Measurements from ENCODE around the gene OBSCN.

The OBSCN gene

DNA sequence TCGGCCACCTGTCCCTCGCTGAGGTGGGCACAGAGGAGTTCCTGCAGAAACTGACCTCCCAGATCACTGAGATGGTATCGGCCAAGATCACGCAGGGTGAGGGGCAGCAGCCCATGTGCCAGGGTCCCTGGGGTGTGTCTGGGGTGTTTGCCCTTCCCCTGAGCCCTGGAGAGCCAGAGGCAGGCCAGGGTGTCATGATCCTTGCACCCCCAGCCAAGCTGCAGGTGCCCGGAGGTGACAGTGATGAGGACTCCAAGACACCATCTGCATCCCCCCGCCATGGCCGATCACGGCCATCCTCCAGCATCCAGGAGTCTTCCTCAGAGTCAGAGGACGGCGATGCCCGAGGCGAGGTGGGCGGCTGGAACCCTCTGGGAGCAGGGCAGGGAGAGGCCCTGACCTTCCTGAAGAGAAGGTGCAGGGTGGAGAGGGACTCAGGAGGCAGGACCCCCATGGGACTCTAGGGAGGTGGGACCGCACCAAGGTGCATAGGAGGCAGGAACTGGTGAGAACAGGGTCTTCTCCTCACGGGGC is 129.3 kb downstream of the OBSCN start:
- no peak for DNase-seq (ENCODE audit: extremely low read depth, low read depth)
- TF ChIP-seq, protein P1, sequence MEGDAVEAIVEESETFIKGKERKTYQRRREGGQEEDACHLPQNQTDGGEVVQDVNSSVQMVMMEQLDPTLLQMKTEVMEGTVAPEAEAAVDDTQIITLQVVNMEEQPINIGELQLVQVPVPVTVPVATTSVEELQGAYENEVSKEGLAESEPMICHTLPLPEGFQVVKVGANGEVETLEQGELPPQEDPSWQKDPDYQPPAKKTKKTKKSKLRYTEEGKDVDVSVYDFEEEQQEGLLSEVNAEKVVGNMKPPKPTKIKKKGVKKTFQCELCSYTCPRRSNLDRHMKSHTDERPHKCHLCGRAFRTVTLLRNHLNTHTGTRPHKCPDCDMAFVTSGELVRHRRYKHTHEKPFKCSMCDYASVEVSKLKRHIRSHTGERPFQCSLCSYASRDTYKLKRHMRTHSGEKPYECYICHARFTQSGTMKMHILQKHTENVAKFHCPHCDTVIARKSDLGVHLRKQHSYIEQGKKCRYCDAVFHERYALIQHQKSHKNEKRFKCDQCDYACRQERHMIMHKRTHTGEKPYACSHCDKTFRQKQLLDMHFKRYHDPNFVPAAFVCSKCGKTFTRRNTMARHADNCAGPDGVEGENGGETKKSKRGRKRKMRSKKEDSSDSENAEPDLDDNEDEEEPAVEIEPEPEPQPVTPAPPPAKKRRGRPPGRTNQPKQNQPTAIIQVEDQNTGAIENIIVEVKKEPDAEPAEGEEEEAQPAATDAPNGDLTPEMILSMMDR (IDR thresholded peaks at IDR 0.05; ENCODE audit: low read depth, low read length, missing control alignments): no peak
- H3K4me3 ChIP-seq (replicated peaks; ENCODE audit: low read depth, low read length): no peak overlapping the region

DNA sequence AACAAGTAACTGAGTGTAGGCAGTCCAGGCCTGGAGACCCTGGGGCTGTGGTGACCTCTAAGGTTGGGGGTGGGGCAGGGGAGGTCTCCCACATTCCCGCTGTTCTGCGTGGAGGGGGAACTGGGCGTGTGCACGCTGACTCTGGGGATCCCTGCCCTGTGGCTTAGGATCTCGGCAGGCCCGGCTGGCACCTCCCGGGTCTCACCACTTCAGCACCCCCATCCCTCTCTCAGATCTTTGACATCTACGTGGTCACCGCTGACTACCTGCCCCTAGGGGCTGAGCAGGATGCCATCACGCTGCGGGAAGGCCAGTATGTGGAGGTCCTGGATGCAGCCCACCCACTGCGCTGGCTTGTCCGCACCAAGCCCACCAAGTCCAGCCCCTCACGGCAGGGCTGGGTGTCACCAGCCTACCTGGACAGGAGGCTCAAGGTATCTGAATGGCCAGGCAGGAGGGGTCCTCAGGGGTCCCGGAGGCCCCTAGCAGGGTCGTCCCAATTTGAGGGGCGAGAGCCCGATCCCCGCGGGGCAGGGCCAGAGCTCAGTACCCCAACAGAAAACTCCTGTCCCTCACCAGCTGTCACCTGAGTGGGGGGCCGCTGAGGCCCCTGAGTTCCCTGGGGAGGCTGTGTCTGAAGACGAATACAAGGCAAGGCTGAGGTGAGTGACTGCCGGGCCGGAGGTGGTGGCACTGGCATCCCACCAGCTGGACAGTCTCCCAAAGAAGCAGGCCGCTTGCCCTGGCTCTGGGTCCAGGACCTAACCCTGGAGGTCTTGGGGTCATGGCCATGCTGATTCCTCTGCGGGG is 130.1 kb downstream of the OBSCN start:
- no peak for DNase-seq (ENCODE audit: extremely low read depth, low read depth)
- H3K4me3 ChIP-seq (replicated peaks; ENCODE audit: low read depth, low read length): no peak overlapping the region
- TF ChIP-seq, protein P1 (IDR thresholded peaks at IDR 0.05; ENCODE audit: low read depth, low read length, missing control alignments): no peak

DNA sequence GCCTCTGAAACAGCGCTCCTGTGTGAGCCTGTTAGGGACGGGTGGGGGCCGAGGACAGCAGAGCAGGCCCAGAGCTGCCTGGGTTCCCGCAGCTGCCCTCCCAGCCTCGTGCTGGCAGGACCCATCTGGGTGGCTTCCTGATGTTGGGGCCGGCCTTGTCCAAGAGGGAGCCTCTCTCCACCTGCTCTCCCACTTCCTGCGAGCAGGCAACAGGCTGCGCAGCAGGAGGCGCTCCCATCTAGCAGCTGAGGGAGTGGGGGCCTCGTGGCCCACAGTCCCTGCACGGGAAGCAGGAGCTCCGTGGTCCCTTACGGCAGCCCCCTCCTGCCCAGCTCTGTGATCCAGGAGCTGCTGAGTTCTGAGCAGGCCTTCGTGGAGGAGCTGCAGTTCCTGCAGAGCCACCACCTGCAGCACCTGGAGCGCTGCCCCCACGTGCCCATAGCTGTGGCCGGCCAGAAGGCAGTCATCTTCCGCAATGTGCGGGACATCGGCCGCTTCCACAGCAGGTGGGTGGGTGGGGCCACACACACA is 130.7 kb downstream of the OBSCN start:
- no peak for DNase-seq (ENCODE audit: extremely low read depth, low read depth)
- TF ChIP-seq, protein P1 (IDR thresholded peaks at IDR 0.05; ENCODE audit: low read depth, low read length, missing control alignments): no peak
- no peak overlapping the region for H3K4me3 ChIP-seq (replicated peaks; ENCODE audit: low read depth, low read length)

DNA sequence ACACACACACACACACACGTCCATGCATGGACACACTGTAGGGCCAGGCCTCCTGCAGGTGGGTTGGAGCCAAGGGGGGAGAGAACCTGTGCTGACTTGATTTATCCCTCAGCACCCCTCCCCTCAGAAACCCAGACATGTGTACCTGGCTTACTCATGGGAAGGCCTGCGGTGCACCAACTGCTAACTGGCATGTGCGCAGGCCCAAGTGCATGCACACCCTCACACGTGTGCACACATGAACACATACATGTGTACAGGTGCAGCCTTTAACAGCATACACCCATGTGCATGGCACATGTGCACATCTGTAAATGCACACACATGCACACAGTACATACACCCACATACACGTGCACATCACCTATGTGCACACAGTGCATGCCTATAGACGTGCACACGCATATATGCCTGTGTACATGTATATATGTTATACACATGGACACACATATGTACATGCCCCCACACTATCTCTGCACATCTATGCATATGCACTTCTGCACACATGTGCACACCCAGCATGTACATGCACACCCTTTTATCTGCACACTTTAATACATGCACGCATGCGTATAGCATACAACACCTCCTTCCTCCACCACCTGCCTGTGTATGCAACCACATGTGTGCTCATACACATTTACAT is 131.3 kb downstream of the OBSCN start:
- no peak overlapping the region for H3K4me3 ChIP-seq (replicated peaks; ENCODE audit: low read depth, low read length)
- DNase-seq (ENCODE audit: extremely low read depth, low read depth): no peak
- TF ChIP-seq, protein P1 (IDR thresholded peaks at IDR 0.05; ENCODE audit: low read depth, low read length, missing control alignments): no peak

DNA sequence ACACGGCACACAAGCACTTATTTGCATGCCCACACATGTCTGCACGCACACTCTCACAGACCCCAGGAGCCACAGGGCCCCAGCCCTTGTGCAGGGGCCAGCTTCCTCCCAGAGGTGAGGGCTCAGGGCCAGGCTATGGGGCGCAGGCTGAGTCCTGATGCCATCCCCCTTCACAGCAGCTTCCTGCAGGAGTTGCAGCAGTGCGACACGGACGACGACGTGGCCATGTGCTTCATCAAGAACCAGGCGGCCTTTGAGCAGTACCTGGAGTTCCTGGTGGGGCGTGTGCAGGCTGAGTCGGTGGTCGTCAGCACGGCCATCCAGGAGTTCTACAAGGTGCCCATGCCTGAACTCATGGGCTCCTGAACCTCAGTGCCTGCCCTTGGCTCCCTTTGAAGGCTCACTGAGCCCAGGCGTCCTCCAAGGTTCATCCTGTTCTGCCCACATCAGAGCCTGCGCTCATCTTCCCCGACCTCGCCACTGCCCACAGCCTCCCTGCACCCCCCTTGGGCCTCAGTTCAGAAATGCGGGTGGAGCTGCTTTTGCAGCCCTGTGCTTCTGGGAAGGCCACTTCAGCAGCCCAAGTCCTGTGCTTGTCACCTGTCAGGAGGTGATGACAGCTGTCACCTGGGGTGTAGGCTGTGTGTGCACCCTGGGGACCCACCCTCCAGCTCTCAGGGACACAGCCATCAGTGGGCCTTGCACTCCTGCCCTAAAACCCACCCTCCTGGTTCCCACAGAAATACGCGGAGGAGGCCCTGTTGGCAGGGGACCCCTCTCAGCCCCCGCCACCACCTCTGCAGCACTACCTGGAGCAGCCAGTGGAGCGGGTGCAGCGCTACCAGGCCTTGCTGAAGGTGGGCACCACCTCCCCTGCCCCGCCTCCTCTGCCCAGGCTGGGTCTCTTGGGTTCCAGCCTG is 132.2 kb downstream of the OBSCN start:
- DNase-seq (ENCODE audit: extremely low read depth, low read depth): no peak
- TF ChIP-seq, protein P1 (IDR thresholded peaks at IDR 0.05; ENCODE audit: low read depth, low read length, missing control alignments): no peak
- H3K4me3 ChIP-seq (replicated peaks; ENCODE audit: low read depth, low read length): no peak overlapping the region

All from HFF-Myc (cell line).